NCI-H446 (cell line): ENCODE results near the gene ING4.

Experiments used
- DNase-seq, 2 experiments: peaks; one replicate each; lab custom pipeline; 2025; lab: John Stamatoyannopoulos, UW

ING4 gene

DNA sequence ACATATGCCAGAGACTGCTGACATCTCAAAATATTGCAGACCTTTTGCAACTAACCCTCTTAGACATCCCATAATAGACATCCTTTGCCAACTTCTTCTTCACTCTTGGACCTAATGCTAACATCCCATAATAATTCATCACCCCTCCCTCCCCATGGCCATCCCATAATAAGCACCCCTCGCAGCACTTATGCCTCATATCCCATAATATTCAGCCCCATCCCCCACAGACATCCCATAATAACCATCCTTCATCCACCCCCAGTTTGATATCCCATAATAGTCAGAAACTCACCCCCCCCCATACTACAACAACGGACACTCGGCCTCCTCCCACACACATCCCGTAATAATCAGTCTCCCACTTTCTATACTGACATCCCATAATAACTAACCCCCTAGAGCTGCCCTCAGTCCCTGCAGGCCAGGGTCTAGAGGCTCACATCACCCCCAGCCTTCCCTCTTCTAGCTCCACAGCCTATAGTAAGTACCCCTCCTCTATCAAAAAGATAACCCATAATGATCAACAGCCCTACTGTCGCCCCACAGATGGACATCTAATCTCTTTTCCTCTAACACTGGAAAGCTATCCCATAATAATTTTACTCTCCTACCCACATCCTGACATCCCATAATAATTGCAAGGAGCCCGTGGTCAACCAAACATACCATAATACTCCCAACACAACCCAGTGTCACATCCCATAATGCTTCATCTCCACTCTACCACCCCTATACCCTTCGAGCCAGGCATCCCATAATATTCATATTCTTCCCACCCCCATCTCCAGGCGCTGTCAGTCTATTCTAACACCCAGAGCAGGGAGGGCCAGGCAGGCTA lies 54.9 kb downstream of the ING4 start:
- peak; percentile 72 to 89 for DNase-seq

DNA sequence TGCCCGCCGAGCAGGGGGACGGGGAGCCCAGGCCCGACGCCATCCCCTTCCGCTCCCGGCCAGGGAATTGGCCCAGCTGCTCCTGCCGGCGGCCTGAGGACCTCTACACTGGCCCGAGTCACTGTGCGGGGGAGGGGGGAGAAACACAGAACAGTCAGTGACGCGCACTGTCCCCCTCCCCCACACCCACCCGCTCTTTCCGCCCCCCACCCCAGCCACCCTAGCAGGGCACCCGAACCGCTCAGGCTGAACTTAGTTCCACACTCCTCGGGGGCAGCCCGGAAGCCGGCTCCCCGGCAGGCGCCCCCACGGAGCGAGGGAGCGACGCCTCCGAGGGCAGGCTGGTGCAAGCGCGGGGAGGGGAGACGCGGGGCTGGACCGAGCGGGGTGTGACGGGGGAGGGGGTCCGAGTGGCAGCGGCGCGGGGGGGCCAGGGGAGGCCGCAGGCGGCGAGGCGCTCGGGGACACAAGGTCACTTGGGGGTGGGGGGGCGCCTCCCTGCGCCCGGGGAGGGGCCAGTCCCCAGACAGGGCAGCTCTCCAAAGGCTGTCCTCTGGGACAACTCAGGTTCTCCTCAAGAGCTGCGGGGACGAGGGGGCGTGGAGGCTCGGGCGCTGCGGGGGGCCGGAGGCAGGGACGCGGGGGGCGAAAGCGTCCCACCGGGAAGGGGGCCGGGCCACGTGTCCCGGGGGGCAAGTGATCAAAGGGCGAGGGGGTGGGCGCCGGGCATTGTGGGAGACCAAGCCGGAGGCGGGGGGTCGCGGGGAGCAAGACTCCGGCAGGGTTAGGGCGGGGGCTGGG lies 56.4 kb downstream of the ING4 start:
- DNase-seq: peak in 1 of 2 experiments; percentile 56

DNA sequence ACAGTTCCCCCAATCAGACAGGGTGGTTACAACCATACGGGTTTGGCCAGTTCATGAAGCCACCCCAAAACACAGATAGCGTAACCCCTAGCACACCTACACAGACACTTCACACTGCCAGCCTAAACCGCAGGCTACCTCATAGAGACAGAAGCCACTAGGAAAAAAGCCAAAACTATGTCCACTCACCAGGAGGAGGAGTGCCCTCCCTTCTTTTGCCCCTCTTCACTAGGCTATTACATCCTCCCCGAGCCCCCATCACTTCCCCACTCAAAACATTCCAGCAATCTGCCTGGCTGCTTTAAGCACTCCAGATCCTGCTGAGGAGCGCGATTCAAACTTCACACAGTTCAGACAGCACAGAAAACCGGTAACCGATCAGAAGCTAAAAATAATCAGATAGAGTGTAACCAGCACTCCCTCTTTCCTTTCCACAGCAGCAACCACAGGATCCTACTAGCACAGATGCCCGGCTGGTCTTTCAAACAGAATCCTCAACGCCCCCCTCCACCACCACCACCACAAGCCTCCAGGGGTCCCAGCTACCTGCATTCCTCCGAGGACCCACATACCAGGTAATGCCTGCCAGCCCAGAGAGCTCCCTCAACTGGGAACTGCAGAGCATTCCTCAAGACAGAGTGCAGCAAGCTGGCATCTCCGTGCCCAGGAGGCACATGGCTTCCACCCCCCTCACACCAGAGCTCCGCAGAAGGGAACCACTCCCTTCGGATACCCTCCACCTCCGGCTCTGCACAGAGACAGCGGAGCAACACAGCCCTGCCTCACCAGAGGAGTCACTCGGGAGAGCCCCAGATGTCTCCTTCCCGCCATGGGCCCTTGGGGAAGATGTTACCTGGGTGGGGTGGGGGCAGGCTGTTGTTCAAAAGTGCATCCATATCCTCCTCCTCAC lies 57.2 kb downstream of the ING4 start:
- no peak for DNase-seq

- DNase-seq: no peak
Measured at GRCh38 chr12:6604259-6605029, 58.5 kb downstream of the ING4 start.

GRCh38 chr12:6603095-6603567 lies 59.8 kb downstream of the ING4 start:
- peak in 1 of 2 experiments; percentile 28 for DNase-seq

- DNase-seq: no peak
Measured at GRCh38 chr12:6602526-6602925, 60.4 kb downstream of the ING4 start.
